HG03159 (cell line): Measurements from ENCODE around the gene C1orf35.
A peak's percentile ranks its signal among the peaks of the same experiment; 100 is the strongest.
"Not testable (repeated sequence)": the region's sequence is repeated elsewhere in the genome, so short reads cannot be mapped to it uniquely, and the experiment has no call there.

Experiments used
- ATAC-seq: cut with Tn5 transposase; IDR thresholded peaks from one replicate; pipeline ENCODE4 v1.9.1; 2021; ENCODE audit warnings: mild to moderate bottlenecking, moderate library complexity; ENCODE audit not compliant: unreplicated experiment

Gene C1orf35

DNA sequence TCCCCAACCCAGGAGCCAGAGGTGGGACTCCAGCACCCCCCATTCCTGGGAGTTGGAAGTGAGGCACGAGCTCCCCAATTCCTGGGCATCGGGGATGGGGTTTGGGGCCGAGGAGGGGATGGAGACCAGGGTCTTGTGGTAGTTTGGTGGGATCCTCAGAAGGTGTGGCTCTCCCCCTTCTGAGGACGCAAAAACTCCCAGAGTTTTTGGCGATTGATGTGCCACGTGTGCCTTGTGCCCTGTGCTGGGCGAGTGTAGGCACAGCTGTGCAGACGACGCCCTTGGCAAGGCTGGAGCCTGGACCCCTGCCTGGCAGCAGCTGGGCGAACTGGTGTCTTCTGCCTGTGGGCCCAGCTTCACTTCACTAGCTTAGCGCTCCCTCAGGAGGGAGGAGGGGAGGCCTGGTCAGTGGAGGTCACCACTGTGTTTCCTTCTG, 39.6 kb upstream of the C1orf35 start:
- no peak for ATAC-seq

GRCh38 chr1:228142155-228142691, 39.1 kb upstream of the C1orf35 start:
- no peak for ATAC-seq

- no peak for ATAC-seq
Observed at GRCh38 chr1:228141226-228142044, 38.3 kb upstream of the C1orf35 start.

DNA sequence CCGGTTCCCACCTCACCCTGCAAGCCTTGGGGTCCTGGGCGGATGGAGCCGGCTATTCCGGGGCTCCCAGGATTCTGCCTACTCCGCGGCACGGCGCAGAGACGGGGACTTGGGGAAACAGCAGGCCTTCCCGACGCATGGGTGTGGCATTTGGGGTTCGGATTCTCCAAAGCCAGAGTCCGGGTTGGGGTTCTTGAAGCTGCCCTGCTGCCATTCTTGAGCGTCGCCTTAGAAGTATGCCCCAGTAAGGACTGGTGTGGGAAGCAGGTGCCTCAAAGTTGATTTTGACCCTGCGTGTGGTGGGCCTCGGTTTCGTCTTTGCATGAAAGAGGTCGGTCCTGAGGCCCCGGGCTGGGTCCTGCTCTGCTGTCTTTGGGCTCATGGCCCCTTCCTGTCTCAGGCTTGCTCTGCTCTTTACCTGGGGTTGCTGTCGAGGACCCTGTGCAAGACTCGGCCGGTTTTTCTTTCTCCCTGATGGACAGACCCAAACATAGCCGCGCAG, 37.6 kb upstream of the C1orf35 start:
- no peak for ATAC-seq

- peak; percentile 90 for ATAC-seq
Observed at GRCh38 chr1:228139931-228140723, 37.0 kb upstream of the C1orf35 start, which contains the start of gene GUK1. GUK1 (plus strand) TSS chr1:228140279; CDS start chr1:228140303, 24 bp downstream.

GRCh38 chr1:228139406-228139930, 36.3 kb upstream of the C1orf35 start:
- ATAC-seq: no peak

GRCh38 chr1:228136901-228137300, 33.8 kb upstream of the C1orf35 start:
- no peak for ATAC-seq

DNA sequence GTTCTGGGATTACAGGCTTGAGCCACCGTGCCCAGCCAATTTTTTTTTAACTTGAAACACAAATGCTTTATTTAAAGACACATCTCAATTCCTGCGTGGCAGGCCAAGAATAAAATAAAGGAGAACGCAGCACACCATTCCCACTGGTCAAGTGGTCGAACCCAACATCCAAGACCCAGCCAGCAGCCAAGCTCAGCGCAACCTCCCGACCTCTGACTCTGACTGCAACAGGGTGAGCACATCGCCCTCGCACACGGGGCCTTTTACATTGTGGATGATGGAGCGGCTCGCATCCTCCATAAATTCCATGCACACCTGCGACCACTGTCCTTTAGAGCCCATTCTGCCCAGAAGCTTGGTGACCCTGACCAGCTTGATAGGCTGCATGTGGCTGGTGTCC, 31.5 kb upstream of the C1orf35 start:
- no peak for ATAC-seq

GRCh38 chr1:228131766-228132165, 28.6 kb upstream of the C1orf35 start:
- no peak for ATAC-seq

- no peak for ATAC-seq
Observed at GRCh38 chr1:228125185-228125584, 22.1 kb upstream of the C1orf35 start.

GRCh38 chr1:228123505-228123904, 20.4 kb upstream of the C1orf35 start:
- no peak for ATAC-seq

DNA sequence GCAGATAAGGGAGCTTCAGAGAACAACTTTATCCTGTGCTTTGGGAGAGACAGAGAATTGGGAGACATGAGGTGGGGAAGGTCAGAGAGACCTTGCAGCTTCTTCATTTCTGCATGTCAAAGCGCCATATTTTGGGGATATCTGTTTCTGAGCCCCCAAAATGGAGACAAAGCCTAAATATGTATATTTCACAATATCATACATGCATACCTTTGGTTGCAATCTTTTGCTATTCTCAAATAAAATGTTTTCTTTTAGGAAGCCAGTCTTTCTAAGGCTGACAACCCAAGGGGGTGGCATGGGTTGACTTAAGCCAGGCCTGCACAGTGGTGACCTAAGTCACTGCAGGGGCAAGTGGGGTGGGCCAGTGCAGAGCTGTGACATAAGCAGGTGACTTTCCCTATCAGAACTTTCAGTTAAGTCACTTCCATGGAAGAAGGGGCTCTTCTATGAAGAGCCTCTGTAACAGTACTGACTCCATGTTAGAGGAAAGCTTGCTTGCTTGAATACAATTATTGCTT, 19.9 kb upstream of the C1orf35 start:
- no peak for ATAC-seq

DNA sequence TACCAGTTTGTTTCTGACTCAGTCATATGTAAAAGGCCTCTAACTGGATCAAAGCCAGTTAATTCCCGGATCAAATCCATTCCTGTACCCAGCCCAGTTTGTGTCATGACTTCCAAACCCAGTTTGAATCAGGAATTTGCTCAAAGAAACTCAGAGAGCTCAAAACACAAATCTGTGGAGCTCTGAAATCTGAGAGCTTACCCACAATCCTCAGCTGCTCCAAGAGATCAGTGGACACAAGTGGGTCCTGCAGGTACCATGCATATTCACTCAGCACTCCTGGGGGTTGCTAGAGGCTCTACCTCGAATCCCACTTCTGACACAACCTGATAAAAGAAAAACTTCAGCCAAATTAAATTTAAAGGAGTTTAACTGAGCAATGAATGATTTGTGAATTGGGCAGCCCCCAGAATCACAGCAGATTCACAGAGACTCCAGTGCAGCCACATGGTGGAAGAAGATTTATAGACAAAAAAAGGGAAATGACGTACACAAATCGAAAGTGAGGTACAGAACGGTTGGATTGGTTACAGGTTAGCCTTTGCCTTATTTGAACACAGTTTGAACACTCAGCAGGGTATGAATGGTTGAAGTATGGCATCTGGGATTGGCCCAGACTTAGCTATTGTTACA, 17.8 kb upstream of the C1orf35 start:
- ATAC-seq: no peak

- ATAC-seq: no peak
Observed at GRCh38 chr1:228120351-228120750, 17.2 kb upstream of the C1orf35 start.

- no peak for ATAC-seq
Observed at GRCh38 chr1:228118040-228118439, 14.9 kb upstream of the C1orf35 start.

DNA sequence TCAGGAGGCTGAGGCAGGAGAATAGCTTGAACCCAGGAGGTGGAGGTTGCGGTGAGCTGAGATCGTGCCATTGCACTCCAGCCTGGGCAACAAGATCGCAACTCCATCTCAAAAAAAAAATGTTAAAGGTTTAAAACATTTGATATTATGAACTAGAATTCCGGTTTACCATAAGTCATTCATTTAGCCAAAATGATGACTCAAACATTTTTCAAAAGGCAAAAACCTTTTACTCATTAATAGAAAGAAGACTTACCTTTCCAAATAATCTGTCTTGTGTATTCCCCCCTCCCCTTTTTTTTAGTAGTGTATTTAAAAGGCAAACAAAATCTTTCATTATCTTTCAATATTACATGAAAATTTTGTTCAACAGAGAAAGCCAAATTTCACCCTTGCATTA, 14.2 kb upstream of the C1orf35 start:
- ATAC-seq: no peak

- no peak for ATAC-seq
Observed at GRCh38 chr1:228114827-228115226, 11.7 kb upstream of the C1orf35 start.

DNA sequence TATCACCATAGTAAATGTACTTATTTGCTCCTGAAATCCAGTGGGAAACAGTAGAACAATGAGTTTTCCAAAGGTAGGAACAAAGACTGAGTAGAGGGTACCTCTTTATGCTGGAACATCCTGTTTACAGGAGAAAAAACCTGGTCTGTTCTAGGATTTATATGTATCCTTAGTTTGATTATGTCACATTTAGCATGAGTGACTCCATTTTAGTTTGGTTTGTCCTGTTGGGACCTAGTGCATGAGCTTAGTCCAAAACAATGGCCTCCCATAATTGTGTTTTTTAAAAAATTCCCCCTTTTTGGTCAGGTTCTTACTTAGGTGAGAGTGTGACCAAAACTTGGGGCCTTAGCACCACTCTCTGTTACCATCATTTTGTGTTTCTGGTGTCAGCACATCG, 9.5 kb upstream of the C1orf35 start:
- no peak for ATAC-seq

DNA sequence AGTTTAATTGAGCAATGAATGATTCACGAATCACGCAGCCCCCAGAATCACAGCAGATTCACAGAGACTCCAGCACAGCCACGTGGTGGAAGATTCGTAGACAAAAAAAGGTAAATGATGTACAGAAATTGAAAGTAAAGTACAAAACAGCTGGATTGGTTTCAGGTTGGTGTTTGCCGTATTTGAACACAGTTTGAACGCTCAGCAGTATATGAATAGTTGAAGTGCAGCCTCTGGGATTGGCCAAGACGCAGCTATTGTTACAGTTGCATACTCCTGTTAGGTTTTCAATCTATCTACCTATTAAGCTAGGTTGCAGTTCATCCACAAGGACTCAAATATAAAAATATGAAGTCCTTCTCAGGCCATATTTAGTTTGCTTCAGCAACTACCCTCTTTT, 9.0 kb upstream of the C1orf35 start:
- no peak for ATAC-seq

GRCh38 chr1:228111315-228111714, 8.2 kb upstream of the C1orf35 start:
- ATAC-seq: not testable (repeated sequence)

GRCh38 chr1:228110556-228110955, 7.4 kb upstream of the C1orf35 start:
- ATAC-seq: no peak
